PFSK-1 (cell line): ENCODE data around the gene FMO5.

Experiments used
- FOXP2 ChIP-seq: optimal IDR thresholded peaks from 2 replicates; pipeline ENCODE3; 2011; ENCODE audit warnings: borderline replicate concordance, control low read depth, inconsistent platforms; ENCODE audit not compliant: insufficient read depth; ENCODE audit errors: extremely low read length, extremely low read depth
- POLR2AphosphoS5 ChIP-seq: IDR thresholded peaks from 2 replicates; pipeline ENCODE4 v1.6.1; 2012; ENCODE audit warnings: low read depth, mild to moderate bottlenecking, control low read depth, low read length, moderate library complexity
- REST ChIP-seq, 2 experiments: IDR thresholded peaks; 2 replicates each; pipeline versions ENCODE4 v1.6.1 to v1.8.0; 2011 to 2012; ENCODE audit warnings: low read depth in 2 of 2, low read length in 2 of 2, control low read depth in 1 of 2, inconsistent platforms in 1 of 2, mild to moderate bottlenecking in 1 of 2, moderate library complexity in 1 of 2; ENCODE audit not compliant: insufficient read depth in 1 of 2
- SIN3A ChIP-seq: IDR thresholded peaks from 2 replicates; pipeline ENCODE4 v1.6.1; 2012; ENCODE audit warnings: mild to moderate bottlenecking, low read length, moderate library complexity, borderline replicate concordance; ENCODE audit not compliant: insufficient read depth
- TAF1 ChIP-seq: IDR thresholded peaks from 2 replicates; pipeline ENCODE4 v1.6.1; 2012; ENCODE audit warnings: low read length, control low read depth, borderline replicate concordance; ENCODE audit not compliant: insufficient read depth

Gene FMO5

GRCh38 chr1:147204080-147204479, 21.1 kb downstream of the FMO5 start:
- TF ChIP-seq REST (IDR thresholded peaks at IDR 0.05; ENCODE audit: insufficient read depth in 1 of 2, low read depth in 2 of 2, low read length in 2 of 2) (no peak), FOXP2 (no peak), TAF1 (no peak), SIN3A (no peak), POLR2AphosphoS5 (no peak)

- TF ChIP-seq TAF1 (no peak), POLR2AphosphoS5 (no peak), FOXP2 (no peak), REST (IDR thresholded peaks at IDR 0.05; ENCODE audit: insufficient read depth in 1 of 2, low read depth in 2 of 2, low read length in 2 of 2) (no peak), SIN3A (no peak)
Observed at GRCh38 chr1:147202576-147202975, 22.6 kb downstream of the FMO5 start.

GRCh38 chr1:147201786-147202185, 23.4 kb downstream of the FMO5 start:
- TF ChIP-seq POLR2AphosphoS5, result no peak

GRCh38 chr1:147201276-147201675, 23.9 kb downstream of the FMO5 start:
- TF ChIP-seq POLR2AphosphoS5, result no peak
- no peak for TF ChIP-seq FOXP2
- no peak for TF ChIP-seq TAF1
- TF ChIP-seq SIN3A, result no peak

GRCh38 chr1:147189514-147189913, 35.6 kb downstream of the FMO5 start:
- no peak for TF ChIP-seq FOXP2
- TF ChIP-seq POLR2AphosphoS5, result no peak
- no peak for TF ChIP-seq SIN3A
- no peak for TF ChIP-seq REST (IDR thresholded peaks at IDR 0.05; ENCODE audit: insufficient read depth in 1 of 2, low read depth in 2 of 2, low read length in 2 of 2)
- no peak for TF ChIP-seq TAF1

GRCh38 chr1:147185432-147185831, 39.7 kb downstream of the FMO5 start:
- no peak for TF ChIP-seq POLR2AphosphoS5
- TF ChIP-seq FOXP2, result no peak
- TF ChIP-seq SIN3A, result no peak
- no peak for TF ChIP-seq REST (IDR thresholded peaks at IDR 0.05; ENCODE audit: insufficient read depth in 1 of 2, low read depth in 2 of 2, low read length in 2 of 2)
- TF ChIP-seq TAF1, result no peak
